EL (cell line): ENCODE measurements around the gene DTNB.
"Not testable (repeated sequence)": the region's sequence is repeated elsewhere in the genome, so short reads cannot be mapped to it uniquely, and the experiment has no call there.

ENCODE experiments used
- DNase-seq: peaks from one replicate; pipeline ENCODE4 v3.0.0-alpha.2; 2016

The DTNB gene

GRCh38 chr2:25682082-25682481, 8.7 kb upstream of the DTNB start:
- DNase-seq: no peak

- no peak for DNase-seq
These were observed 4.5 kb upstream of the DTNB start for GRCh38 chr2:25677877-25678276.

DNA sequence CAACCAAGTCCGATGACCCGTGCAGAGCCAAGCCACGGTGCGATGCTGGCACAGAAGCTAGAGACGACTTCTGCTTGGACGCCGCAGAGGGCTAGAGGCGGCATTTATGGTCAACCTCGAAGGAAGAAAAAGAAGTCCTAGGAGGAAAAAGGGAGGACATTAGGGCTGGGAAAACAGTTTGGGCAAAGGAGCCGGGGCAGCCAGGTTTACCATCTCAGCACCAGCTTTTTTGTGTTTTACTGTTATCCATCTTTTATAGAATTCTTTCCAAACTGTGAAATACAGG, 643 bp upstream of the DTNB start:
- no peak for DNase-seq

DNA sequence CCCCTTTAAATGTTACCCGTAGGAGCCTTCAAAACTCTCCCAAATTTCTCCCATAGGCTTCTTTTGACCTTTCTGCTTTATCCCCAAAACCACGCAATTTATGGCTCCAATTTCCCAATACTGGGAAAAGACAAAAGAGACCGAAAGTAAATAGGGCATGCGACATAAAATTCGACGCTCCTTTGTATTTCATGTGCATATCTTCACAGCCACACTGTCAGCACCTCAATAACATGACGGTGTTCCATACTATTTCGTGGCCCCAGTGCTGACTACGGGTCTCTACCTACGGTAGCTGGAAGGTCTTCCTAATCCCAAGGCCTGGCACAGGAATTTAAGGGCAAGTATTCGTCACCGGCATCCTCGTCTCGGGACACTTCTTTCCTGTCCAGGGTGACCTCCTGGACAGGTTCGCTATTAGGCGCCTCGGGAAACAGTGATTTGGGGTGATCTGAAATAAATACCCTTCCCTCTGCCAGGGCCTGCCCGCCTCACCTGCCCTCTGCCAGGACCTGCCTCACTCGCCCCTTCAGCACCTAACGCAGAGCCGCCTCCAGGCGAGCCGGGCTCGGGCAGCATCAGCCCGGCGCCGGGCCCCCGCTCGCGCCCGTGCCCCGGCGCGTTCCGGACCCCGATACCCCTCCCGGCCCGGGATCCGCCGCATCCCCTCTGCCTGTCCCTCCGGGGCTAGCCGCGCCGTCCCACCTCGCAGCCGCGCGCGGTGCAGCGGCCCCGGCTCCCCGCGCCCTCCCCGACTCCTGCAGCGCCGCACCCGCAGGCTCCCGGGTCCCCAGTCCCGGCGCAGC, 680 bp downstream of the DTNB start:
- peak; percentile 54 for DNase-seq

DNA sequence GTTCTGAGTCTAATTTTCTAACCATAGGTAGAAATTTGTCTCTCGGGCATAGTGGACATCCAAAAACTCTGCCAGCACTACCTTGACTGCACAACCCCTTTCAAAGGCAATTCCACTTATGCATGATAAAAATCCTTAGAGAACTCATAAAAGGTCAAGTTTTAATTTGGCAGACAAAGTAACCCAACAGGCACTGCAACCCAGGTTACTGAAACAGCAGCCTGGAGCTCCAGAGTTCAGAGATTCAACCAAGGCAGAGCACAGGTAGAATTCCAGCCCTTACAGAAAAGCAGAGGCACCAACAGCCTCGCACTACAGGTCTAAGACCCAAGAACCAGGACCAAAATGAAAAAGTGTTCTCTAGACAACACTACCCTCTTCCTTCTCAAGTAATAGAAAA, 1.8 kb downstream of the DTNB start:
- no peak for DNase-seq

GRCh38 chr2:25669520-25669919, 3.9 kb downstream of the DTNB start:
- no peak for DNase-seq

DNA sequence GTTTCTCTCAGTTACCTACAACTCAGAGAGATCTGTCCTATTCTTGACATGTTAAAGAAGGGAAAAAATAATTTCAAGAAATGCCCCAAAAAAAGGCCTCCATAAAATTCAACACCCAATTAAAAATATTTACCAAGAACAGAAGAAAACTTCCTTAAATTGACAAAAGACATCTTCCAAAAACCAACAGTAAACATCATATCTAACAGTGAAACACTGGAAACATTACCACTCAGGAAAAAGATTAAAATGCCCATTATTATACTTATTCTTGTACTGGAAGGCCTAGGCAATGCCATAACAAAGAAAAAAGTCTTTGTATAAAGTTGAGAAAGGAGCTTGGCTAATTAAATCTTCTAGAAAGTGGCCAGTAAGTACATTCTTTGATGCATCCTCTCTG, 7.2 kb downstream of the DTNB start:
- no peak for DNase-seq

GRCh38 chr2:25665429-25665828, 7.9 kb downstream of the DTNB start:
- not testable (repeated sequence) for DNase-seq

DNA sequence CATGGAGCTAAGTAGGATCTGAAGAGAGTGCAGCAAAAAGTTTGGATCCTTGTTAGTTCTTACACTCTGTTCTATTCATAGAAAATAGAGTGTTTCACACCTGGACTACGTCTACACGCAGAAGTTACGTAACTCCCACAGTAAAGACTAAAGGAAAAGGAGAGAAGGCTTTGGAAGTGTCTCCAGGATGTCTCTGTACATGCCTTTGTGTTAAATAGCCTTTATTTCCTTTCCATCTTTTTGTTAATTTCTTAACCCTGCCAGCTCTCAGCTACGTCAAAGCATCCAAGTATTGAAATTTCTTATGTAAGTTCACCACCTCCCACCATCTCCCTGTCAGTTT, 8.4 kb downstream of the DTNB start:
- no peak for DNase-seq

- peak; percentile 40 for DNase-seq
These were observed 9.0 kb downstream of the DTNB start for GRCh38 chr2:25664183-25664964.

DNA sequence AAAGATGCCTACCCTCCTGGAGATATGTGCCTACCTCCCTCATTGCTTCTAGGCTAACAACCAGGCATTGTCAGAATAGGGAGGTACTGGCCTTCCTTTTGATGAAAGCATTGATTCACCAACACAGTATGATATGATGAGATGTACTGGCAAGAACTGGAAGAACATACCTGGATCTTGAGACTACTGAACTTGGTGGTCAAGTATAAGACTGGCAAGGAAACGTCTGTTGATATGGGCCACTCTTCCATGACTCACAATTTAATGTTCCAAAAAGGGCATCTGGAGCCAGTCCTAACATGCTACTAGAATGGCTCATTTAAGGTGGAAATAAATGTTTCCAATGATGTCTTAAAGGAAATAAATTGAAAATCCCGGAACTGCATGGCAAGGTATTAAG, 18.1 kb downstream of the DTNB start:
- DNase-seq: no peak

- DNase-seq: no peak
These were observed 18.6 kb downstream of the DTNB start for GRCh38 chr2:25654801-25655200.

DNA sequence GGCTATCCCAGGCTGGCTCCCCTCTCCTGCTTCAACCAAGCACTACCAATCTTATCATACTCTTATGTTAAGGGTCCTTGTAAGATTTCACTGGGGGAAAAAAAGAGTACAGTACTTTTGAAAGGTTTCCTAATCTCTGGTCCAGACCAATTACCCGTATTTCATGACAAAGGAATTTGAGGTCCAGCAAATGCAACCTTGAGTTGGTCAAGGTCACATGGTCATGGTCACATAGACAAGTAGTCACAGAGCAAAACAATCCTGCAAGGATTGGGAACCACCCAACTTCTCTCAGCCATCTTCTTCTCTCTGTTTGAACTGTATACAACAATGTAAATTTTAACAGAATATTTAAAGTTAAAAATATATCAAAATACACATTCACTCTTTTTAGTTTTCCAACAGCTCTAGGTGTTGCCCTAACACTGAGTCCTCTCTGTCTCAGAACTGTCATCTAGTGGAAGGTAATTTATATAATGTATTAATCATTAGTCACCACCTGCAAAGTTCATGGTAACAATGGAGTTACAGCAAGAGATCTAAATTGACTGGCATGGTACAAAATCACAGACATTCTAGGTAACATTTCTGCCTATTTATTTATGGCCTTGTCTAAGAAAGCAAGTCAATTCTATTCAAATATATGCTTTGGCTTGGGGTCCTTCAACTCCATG, 21.5 kb downstream of the DTNB start:
- no peak for DNase-seq

GRCh38 chr2:25651066-25651465, 22.3 kb downstream of the DTNB start:
- DNase-seq: peak; percentile 59

- no peak for DNase-seq
These were observed 23.1 kb downstream of the DTNB start for GRCh38 chr2:25650256-25650655.

DNA sequence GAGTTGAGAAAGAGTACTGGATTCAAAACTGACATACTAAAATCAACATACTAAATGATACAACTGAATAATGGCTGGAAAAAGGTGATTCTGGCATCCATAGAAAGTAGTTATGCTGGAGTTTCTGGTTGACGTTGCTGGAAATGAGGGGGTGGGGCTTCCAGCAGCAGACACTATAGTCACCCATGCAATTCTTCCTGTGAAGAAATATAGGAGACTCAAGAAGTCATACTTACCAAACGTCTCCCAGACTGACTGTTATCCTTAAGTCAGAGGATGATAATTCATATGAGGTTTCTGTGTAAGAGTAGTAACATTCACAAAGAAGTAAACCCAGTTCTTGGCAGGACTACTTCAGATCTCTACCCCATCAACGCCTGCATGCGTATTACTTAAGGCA, 23.6 kb downstream of the DTNB start:
- DNase-seq: no peak

DNA sequence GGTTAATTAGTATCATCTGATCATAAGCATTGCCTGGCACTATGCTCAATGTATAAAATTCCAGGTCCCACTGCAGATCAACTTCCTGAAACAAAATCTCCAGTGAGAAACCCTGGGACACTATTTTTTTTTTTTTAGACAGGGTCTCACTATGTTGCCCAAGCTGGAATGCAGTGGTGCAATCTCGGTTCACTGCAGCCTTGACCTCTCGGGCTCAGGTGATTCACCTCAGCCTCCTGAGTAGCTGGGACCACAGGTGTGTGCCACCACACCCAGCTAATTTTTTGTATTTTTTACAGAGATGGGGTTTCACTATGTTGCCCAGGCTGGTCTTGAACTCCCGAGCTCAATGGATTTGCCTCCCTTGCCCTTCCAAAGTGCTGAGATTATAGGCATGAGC, 31.1 kb downstream of the DTNB start:
- DNase-seq: no peak

- no peak for DNase-seq
These were observed 33.7 kb downstream of the DTNB start for GRCh38 chr2:25639696-25640095.

DNA sequence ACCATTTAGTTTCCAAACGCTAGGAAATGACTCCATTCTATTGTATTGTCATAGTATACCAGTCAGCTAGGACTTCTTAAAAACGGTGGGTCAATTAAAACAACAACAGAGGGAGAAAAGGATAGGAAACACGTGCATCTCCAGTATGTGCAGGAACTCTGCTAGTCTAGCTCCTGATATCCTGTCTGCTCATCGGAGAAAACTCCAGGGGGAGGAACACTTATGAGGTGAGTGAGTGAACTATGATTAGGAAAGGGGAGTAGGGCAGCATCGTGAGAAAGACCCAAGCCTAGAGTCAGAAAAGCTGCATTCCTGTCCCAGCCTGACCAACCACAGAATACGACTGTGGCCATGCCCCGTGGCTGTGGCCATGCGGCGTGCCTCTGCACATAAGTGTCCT, 34.2 kb downstream of the DTNB start:
- no peak for DNase-seq

DNA sequence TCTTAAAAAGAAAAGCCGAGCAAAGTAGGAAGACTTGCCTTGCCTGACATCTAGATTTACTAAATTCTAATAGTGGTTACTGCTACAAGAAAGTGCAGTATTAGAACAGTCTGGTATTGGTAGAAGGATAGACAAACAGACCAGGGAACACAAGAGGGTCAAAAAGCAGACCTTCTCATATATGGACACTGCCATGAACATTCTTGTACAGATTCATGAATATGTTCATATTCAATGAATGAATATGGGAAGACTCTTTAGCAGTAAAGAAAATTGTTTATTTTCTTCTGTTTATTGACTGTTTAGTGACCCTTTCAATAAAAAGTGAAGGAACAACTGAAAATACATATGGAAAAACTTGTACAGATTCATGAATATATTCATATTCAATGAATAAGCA, 37.6 kb downstream of the DTNB start:
- no peak for DNase-seq

DNA sequence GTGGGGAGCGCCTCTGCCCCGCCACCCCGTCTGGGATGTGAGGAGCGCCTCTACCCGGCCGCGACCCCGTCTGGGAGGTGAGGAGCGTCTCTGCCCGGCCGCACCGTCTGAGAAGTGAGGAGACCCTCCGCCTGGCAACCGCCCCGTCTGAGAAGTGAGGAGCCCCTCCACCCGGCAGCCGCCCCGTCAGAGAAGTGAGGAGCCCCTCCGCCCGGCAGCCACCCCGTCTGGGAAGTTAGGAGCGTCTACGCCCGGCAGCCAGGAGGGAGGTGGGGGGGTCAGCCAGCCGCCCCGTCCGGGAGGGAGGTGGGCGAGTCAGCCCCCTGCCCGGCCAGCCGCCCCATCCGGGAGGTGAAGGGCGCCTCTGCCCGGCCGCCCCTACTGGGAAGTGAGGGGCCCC, 39.6 kb downstream of the DTNB start:
- not testable (repeated sequence) for DNase-seq

GRCh38 chr2:25632396-25632795, 41.0 kb downstream of the DTNB start:
- DNase-seq: no peak

- DNase-seq: no peak
These were observed 48.7 kb downstream of the DTNB start for GRCh38 chr2:25624635-25625034.

DNA sequence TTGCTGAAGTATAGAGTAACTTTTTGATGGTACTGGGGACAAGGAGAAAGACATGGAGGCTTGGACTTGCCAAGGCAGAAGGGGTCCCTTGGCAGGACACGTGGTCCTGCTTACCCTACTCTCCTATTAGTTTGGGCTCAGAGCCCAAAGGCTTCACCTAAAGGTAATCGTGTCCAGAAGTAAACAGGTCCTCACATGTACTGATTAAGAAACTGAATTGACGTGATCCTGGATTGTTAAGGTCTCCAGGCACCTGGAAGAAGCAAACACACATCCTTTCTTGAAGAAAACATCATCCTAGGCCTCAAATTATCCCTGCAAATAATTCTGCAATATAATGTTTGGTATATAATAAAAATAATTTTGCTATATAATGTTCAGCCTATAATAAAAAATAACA, 50.0 kb downstream of the DTNB start:
- DNase-seq: no peak
